ENCODE data around the gene ANKS1A.

GRCh38 chr6:35033683-35034082, 144.6 kb downstream of the ANKS1A start:
- TF ChIP-seq POLR2A (IDR thresholded peaks at IDR 0.05) (no peak), CTCF (IDR thresholded peaks at IDR 0.05) (no peak)
